Measurements from ENCODE around the gene NIF3L1.

The NIF3L1 gene

GRCh38 chr2:200888704-200889625, at the start of gene NIF3L1, which contains the start of gene PPIL3:
NIF3L1 (plus strand) TSS chr2:200889371; CDS start chr2:200891944, 2,573 bp downstream.
PPIL3 (minus strand) TSS chr2:200889077; CDS start chr2:200887615, 1,462 bp downstream.
- peak; percentile 99 for DNase-seq

GRCh38 chr2:200839513-200839912, 49.7 kb upstream of the NIF3L1 start:
- no peak for DNase-seq

- DNase-seq: no peak
Observed at GRCh38 chr2:200843993-200844948, 44.9 kb upstream of the NIF3L1 start.

- no peak for DNase-seq
Observed at GRCh38 chr2:200845194-200845593, 44.0 kb upstream of the NIF3L1 start.

GRCh38 chr2:200845669-200846325, 43.4 kb upstream of the NIF3L1 start:
- DNase-seq: no peak

- DNase-seq: no peak
Observed at GRCh38 chr2:200847269-200847668, 41.9 kb upstream of the NIF3L1 start.

- DNase-seq: no peak
Observed at GRCh38 chr2:200847939-200848338, 41.2 kb upstream of the NIF3L1 start.

GRCh38 chr2:200850512-200851256, 38.5 kb upstream of the NIF3L1 start:
- no peak for DNase-seq

GRCh38 chr2:200851398-200852248, 37.5 kb upstream of the NIF3L1 start:
- DNase-seq: no peak

GRCh38 chr2:200852605-200853004, 36.6 kb upstream of the NIF3L1 start:
- DNase-seq: no peak

GRCh38 chr2:200856806-200857205, 32.4 kb upstream of the NIF3L1 start:
- peak; percentile 29 for DNase-seq

GRCh38 chr2:200860092-200860795, 28.9 kb upstream of the NIF3L1 start:
- DNase-seq: peak; percentile 37

GRCh38 chr2:200861617-200862155, 27.5 kb upstream of the NIF3L1 start:
- DNase-seq: no peak

GRCh38 chr2:200862532-200863000, 26.6 kb upstream of the NIF3L1 start:
- DNase-seq: peak; percentile 86

GRCh38 chr2:200863782-200864175, 25.4 kb upstream of the NIF3L1 start:
- DNase-seq: no peak

- DNase-seq: peak; percentile 98
Observed at GRCh38 chr2:200864176-200865034, 24.8 kb upstream of the NIF3L1 start, which contains the start of gene CLK1. CLK1 (minus strand) TSS chr2:200864658; CDS start chr2:200861862, 2,796 bp downstream.

GRCh38 chr2:200869014-200869413, 20.2 kb upstream of the NIF3L1 start:
- no peak for DNase-seq

- DNase-seq: no peak
Observed at GRCh38 chr2:200871151-200871550, 18.0 kb upstream of the NIF3L1 start.

- no peak for DNase-seq
Observed at GRCh38 chr2:200873560-200873959, 15.6 kb upstream of the NIF3L1 start.

Data from activated CD4-positive, alpha-beta T cell treated with anti-CD3 and anti-CD28 coated beads, Interleukin-10, Interleukin-2, amounts not matched to agents 100 ng/mL and 50 ng/mL, durations not matched to agents 16 hours and 8 hours (primary cell).